Karpas-422 (cell line): Measurements from ENCODE around the gene C1orf141. TPM values are rescaled to one million over a fixed set of nuclear protein-coding genes. Genes with fewer than 3 reads are reported as not detected.

Experiments
- DNase-seq: peaks from one replicate; pipeline ENCODE4 v3.0.0-alpha.2; 2015
- H2AFZ ChIP-seq: fragments of 200-600 bp; sonication (generic); 2 replicates; pipeline ENCODE4 v1.6.1; 2014; ENCODE audit warnings: antibody characterized with exemption, low read length, mixed read lengths
- H3K27ac ChIP-seq: fragments of 200-600 bp; sonication (generic); 2 replicates; pipeline ENCODE4 v1.5.1; 2014; ENCODE audit warnings: mild to moderate bottlenecking, low read length, moderate library complexity
- H3K27me3 ChIP-seq: fragments of 200-600 bp; sonication (generic); 2 replicates; pipeline ENCODE4 v1.6.1; 2014; ENCODE audit warnings: low read length, mixed read lengths
- H3K36me3 ChIP-seq: fragments of 200-600 bp; sonication (generic); 2 replicates; pipeline ENCODE4 v1.6.1; 2014; ENCODE audit warnings: low read length, mixed read lengths; ENCODE audit not compliant: insufficient read depth
- H3K4me1 ChIP-seq: fragments of 200-600 bp; sonication (generic); 2 replicates; pipeline ENCODE4 v1.6.1; 2014; ENCODE audit warnings: mild to moderate bottlenecking, low read length, mixed read lengths
- H3K4me2 ChIP-seq: fragments of 200-600 bp; sonication (generic); 2 replicates; pipeline ENCODE4 v1.6.1; 2014; ENCODE audit warnings: low read length, low read depth, mild to moderate bottlenecking; ENCODE audit not compliant: poor library complexity, severe bottlenecking
- H3K4me3 ChIP-seq: fragments of 200-600 bp; sonication (generic); 2 replicates; pipeline ENCODE4 v1.5.1; 2014; ENCODE audit warnings: mild to moderate bottlenecking, antibody characterized with exemption, low read length, mixed read lengths
- H3K79me2 ChIP-seq: fragments of 200-600 bp; sonication (generic); 2 replicates; pipeline ENCODE4 v1.6.1; 2014; ENCODE audit warnings: mild to moderate bottlenecking, low read length, mixed read lengths
- H3K9ac ChIP-seq: fragments of 200-600 bp; sonication (generic); 2 replicates; pipeline ENCODE4 v1.6.0; 2014; ENCODE audit warnings: low read length
- H3K9me2 ChIP-seq: fragments of 200-600 bp; sonication (generic), shearing (Covaris generic); replicated peaks from 2 replicates; pipeline ENCODE4 v1.6.0; 2014; ENCODE audit warnings: mild to moderate bottlenecking, low read length, moderate library complexity; ENCODE audit not compliant: insufficient read depth
- H3K9me3 ChIP-seq: fragments of 300-700, 200-600 bp; sonication (generic); 2 replicates; pipeline ENCODE4 v1.6.1; 2014; ENCODE audit warnings: low read length, mixed read lengths
- H4K20me1 ChIP-seq: fragments of 200-600 bp; sonication (generic); 2 replicates; pipeline ENCODE4 v1.6.1; 2014; ENCODE audit warnings: mild to moderate bottlenecking, antibody characterized with exemption, low read length, low read depth; ENCODE audit not compliant: insufficient read depth
- total RNA-seq: library from RNA; depleted of rRNA; stranded (reverse); fragments of >200 nt; shearing (Covaris generic); gene quantifications from 2 replicates; pipeline ENCODE4 v1.2.3, GENCODE V29; 2014; ENCODE audit warnings: low replicate concordance

C1orf141 gene
- total RNA-seq, 1 experiment from 2014 or later = not detected

- Histone ChIP-seq H3K27me3 (no peaks in the 10 kb centered on the region), H3K4me2 (no peak overlapping the region), H3K9ac (no peak overlapping the region), H4K20me1 (no peaks in the 10 kb centered on the region), H3K9me2 (no peaks in the 10 kb centered on the region), H3K36me3 (no peaks in the 10 kb centered on the region), H3K9me3 (no peaks in the 10 kb centered on the region), H3K27ac (no peak overlapping the region), H3K4me1 (peaks cover 4% of the 10 kb centered on the region; the same call in 1 of the 2 replicates), H3K79me2 (no peaks in the 10 kb centered on the region), H3K4me3 (no peak overlapping the region), H2AFZ (no peak overlapping the region)
- no peak for DNase-seq
Measured at GRCh38 chr1:67140460-67140859, 5.7 kb upstream of the C1orf141 start.

- H2AFZ ChIP-seq = no peak overlapping the region
- H4K20me1 ChIP-seq = no peaks in the 10 kb centered on the region
- no peaks in the 10 kb centered on the region for H3K36me3 ChIP-seq
- peaks cover 3% of the 10 kb centered on the region; the same call in 1 of the 2 replicates for H3K4me1 ChIP-seq
- H3K9ac ChIP-seq = no peak overlapping the region
- no peak overlapping the region for H3K27ac ChIP-seq
- H3K27me3 ChIP-seq = no peaks in the 10 kb centered on the region
- no peaks in the 10 kb centered on the region for H3K9me2 ChIP-seq
- H3K4me3 ChIP-seq = no peak overlapping the region
- no peak overlapping the region for H3K4me2 ChIP-seq
- H3K9me3 ChIP-seq = no peaks in the 10 kb centered on the region
- H3K79me2 ChIP-seq = no peaks in the 10 kb centered on the region
- no peak for DNase-seq
Measured at GRCh38 chr1:67138813-67139499, 4.2 kb upstream of the C1orf141 start.

- no peak for DNase-seq
- H3K4me1 ChIP-seq = peaks cover 3% of the 10 kb centered on the region; the same call in 1 of the 2 replicates
- H3K9ac ChIP-seq = no peak overlapping the region
- H3K9me3 ChIP-seq = no peaks in the 10 kb centered on the region
- no peak overlapping the region for H3K4me2 ChIP-seq
- H3K27me3 ChIP-seq = no peaks in the 10 kb centered on the region
- H4K20me1 ChIP-seq = no peaks in the 10 kb centered on the region
- H2AFZ ChIP-seq = no peak overlapping the region
- H3K9me2 ChIP-seq = no peaks in the 10 kb centered on the region; the same call in 1 of the 2 replicates
- H3K79me2 ChIP-seq = no peaks in the 10 kb centered on the region
- H3K4me3 ChIP-seq = no peak overlapping the region
- no peak overlapping the region for H3K27ac ChIP-seq
- no peaks in the 10 kb centered on the region for H3K36me3 ChIP-seq
Measured at GRCh38 chr1:67137307-67137753, 2.6 kb upstream of the C1orf141 start.

GRCh38 chr1:67135354-67135753 lies 584 bp upstream of the C1orf141 start:
- no peaks in the 10 kb centered on the region for H3K36me3 ChIP-seq
- H3K4me3 ChIP-seq = no peak overlapping the region
- no peak for DNase-seq
- H3K27me3 ChIP-seq = no peaks in the 10 kb centered on the region
- H2AFZ ChIP-seq = no peak overlapping the region
- peaks cover 3% of the 10 kb centered on the region; the same call in 1 of the 2 replicates for H3K4me1 ChIP-seq
- H3K9ac ChIP-seq = no peak overlapping the region
- H3K79me2 ChIP-seq = no peaks in the 10 kb centered on the region
- no peaks in the 10 kb centered on the region for H4K20me1 ChIP-seq
- H3K4me2 ChIP-seq = no peak overlapping the region
- no peak overlapping the region for H3K27ac ChIP-seq
- no peaks in the 10 kb centered on the region for H3K9me3 ChIP-seq
- no peaks in the 10 kb centered on the region; the same call in 1 of the 2 replicates for H3K9me2 ChIP-seq

- DNase-seq = no peak
- Histone ChIP-seq H4K20me1 (no peaks in the 10 kb centered on the region), H3K27me3 (no peaks in the 10 kb centered on the region), H3K9me2 (no peaks in the 10 kb centered on the region; the same call in 1 of the 2 replicates), H3K9ac (no peak overlapping the region), H3K36me3 (no peaks in the 10 kb centered on the region), H3K27ac (no peak overlapping the region), H3K4me1 (peaks cover 3% of the 10 kb centered on the region; the same call in 1 of the 2 replicates), H3K79me2 (no peaks in the 10 kb centered on the region), H2AFZ (no peak overlapping the region), H3K9me3 (no peaks in the 10 kb centered on the region), H3K4me2 (no peak overlapping the region), H3K4me3 (no peak overlapping the region)
Measured at GRCh38 chr1:67133177-67133576, 1.6 kb downstream of the C1orf141 start.

GRCh38 chr1:67130673-67131072 lies 4.1 kb downstream of the C1orf141 start:
- Histone ChIP-seq H3K27ac (no peak overlapping the region), H3K79me2 (no peaks in the 10 kb centered on the region), H3K36me3 (no peaks in the 10 kb centered on the region), H2AFZ (no peak overlapping the region), H3K4me1 (peaks cover 3% of the 10 kb centered on the region; the same call in 1 of the 2 replicates), H3K9me2 (no peaks in the 10 kb centered on the region; the same call in 1 of the 2 replicates), H4K20me1 (no peaks in the 10 kb centered on the region), H3K4me2 (no peak overlapping the region), H3K4me3 (no peak overlapping the region), H3K9me3 (no peaks in the 10 kb centered on the region), H3K9ac (no peak overlapping the region), H3K27me3 (no peaks in the 10 kb centered on the region)
- no peak for DNase-seq

- no peak overlapping the region for H3K9ac ChIP-seq
- H3K27ac ChIP-seq = no peak overlapping the region
- no peaks in the 10 kb centered on the region for H3K79me2 ChIP-seq
- H3K36me3 ChIP-seq = no peaks in the 10 kb centered on the region
- H3K9me2 ChIP-seq = no peaks in the 10 kb centered on the region
- no peak overlapping the region for H3K4me2 ChIP-seq
- no peak overlapping the region for H3K4me3 ChIP-seq
- no peaks in the 10 kb centered on the region for H4K20me1 ChIP-seq
- no peak overlapping the region for H2AFZ ChIP-seq
- no peak for DNase-seq
- H3K4me1 ChIP-seq = no peaks in the 10 kb centered on the region
- H3K9me3 ChIP-seq = no peaks in the 10 kb centered on the region
- H3K27me3 ChIP-seq = no peaks in the 10 kb centered on the region
Measured at GRCh38 chr1:67126974-67127373, 7.8 kb downstream of the C1orf141 start.

- no peak for DNase-seq
- Histone ChIP-seq H3K4me3 (no peak overlapping the region), H3K9ac (no peak overlapping the region), H3K4me2 (no peak overlapping the region), H3K27me3 (no peaks in the 10 kb centered on the region), H3K79me2 (no peaks in the 10 kb centered on the region), H3K36me3 (no peaks in the 10 kb centered on the region), H2AFZ (no peak overlapping the region), H3K27ac (no peak overlapping the region), H3K9me2 (no peaks in the 10 kb centered on the region), H3K9me3 (no peaks in the 10 kb centered on the region), H4K20me1 (no peaks in the 10 kb centered on the region), H3K4me1 (no peaks in the 10 kb centered on the region)
Measured at GRCh38 chr1:67126111-67126746, 8.5 kb downstream of the C1orf141 start.
